GM19463 (cell line): Measurements from ENCODE around the gene OR11G2.
"Not testable (repeated sequence)": the region's sequence is repeated elsewhere in the genome, so short reads cannot be mapped to it uniquely, and the experiment has no call there.

ENCODE experiments used
- ATAC-seq: cut with Tn5 transposase; IDR thresholded peaks from one replicate; pipeline ENCODE4 v1.9.1; 2021; ENCODE audit warnings: mild to moderate bottlenecking, moderate library complexity; ENCODE audit not compliant: unreplicated experiment

OR11G2 gene

GRCh38 chr14:20219033-20219432, 28.3 kb downstream of the OR11G2 start:
- ATAC-seq: no peak

GRCh38 chr14:20223410-20223809, 32.7 kb downstream of the OR11G2 start, which contains the start of gene OR11H6:
TSS of gene OR11H6 (plus strand) at chr14:20223710. CDS start at chr14:20223710, 0 bp downstream.
- ATAC-seq: no peak

- no peak for ATAC-seq
These were observed 38.0 kb downstream of the OR11G2 start, which contains the start of gene OR11H7 for GRCh38 chr14:20228681-20229080. TSS of gene OR11H7 (plus strand) at chr14:20228981.

GRCh38 chr14:20235415-20235814, 44.7 kb downstream of the OR11G2 start:
- ATAC-seq: not testable (repeated sequence)

- no peak for ATAC-seq
These were observed 57.0 kb downstream of the OR11G2 start for GRCh38 chr14:20247646-20248246.
